Neural progenitor cell (in vitro differentiated cells): Measurements from ENCODE around the gene TFDP1.

Source experiments
- CTCF ChIP-seq: fragments of 200-600 bp; sonication (generic); IDR thresholded peaks from 2 replicates; pipeline ENCODE4 v1.5.1; 2017; ENCODE audit warnings: antibody characterized with exemption, mild to moderate bottlenecking
- EZH2 ChIP-seq: fragments of 200-600 bp; sonication (generic); IDR thresholded peaks from 2 replicates; pipeline ENCODE4 v1.6.1; 2017; ENCODE audit warnings: antibody characterized with exemption, mild to moderate bottlenecking, moderate library complexity

GRCh38 chr13:113539176-113539575 lies 45.4 kb upstream of the TFDP1 start:
- TF ChIP-seq CTCF (no peak), EZH2 (no peak)
